ENCODE results near the gene PAX8.

The PAX8 gene

DNA sequence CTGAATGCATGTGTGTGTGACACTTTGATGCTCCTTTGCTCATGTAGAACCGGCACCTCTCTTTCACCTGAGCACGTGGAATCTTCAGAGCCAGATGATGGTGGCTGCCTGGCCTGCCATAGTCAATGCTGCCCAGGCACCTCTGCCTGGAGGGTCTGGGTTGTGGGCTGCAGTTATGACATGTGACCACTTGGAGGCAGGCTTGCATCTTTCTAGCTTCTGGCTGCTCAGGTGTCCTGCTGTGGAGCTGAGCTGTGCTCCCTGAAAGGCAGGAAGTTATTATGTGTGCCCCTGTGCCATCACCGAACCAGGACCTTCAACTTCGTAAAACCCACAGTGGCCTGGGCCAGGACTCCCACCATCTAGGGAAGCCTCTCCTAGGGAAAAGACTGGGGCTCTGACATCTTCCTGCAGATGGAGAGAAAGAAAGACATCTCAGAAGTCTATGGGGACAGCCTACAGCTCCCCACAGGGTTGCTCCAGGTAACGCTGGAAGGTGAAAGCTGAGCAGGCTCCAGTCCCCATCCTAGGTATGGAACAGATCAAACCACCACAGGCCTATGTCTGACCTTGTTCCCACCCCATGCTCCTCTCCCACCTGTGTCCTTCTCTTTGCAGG lies 74.7 kb downstream of the PAX8 start:
- peak; percentile 82 for DNase-seq (ENCODE audit: low spot score)

DNA sequence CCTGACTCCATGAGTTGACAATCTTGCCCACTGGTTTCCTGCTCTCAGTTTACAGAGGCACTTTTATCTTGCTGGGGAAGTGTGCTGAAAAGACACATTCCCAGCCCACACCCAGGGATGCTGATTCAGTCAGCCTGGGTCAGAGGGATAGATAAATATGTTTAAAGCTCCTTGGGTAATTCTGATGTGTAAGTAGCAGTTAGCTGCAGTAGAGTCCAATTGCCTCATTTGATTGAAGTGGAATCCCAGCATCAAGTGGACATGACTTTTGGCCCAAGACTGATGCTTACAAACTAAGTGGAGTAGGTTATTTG lies 75.5 kb downstream of the PAX8 start:
- no peak for DNase-seq (ENCODE audit: low spot score)

DNA sequence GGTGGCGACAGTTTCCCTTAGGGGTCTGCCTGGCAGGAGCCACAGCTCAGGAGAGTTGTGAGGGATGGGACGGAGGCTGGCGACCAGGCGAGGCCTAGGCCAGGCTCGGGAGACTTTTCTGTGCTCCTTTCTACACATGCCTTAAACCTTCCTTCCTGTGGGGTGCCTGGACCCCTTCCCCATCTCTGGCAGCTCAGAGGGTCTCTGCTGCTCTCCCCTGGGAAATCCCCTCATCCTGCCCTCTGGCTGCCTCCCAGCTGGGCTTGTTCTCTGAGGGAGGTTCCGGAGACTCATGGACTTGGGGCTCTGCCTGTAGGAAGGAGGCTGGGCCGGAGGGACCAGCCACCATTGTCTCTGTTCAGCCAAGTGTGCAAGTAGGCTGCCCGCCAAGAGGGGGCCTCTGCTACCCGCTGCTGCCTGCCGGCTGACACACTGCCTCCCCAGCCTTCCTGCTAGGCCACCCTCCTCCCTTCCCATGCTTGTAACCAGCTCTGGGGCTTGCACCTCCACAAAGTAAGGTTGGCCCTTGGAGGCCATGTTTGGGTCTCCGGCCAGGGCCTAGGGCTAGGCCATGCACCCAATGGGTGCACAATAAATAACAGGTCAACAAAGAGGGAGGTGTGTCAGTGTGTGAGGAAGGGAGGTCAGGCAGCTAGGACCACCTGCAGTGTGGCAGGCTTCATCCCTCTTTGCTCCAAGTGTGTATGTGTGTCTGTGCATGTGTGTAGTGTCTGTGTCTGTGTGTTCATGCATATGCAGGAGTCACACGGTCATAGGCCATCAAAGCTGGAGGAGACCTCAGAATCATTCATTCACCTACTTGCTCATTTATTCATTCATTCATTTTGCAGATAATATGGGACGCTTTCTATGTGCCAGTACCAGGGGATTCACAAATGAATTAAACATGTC lies 76.2 kb downstream of the PAX8 start:
- peak; percentile 56 for DNase-seq (ENCODE audit: low spot score)

DNA sequence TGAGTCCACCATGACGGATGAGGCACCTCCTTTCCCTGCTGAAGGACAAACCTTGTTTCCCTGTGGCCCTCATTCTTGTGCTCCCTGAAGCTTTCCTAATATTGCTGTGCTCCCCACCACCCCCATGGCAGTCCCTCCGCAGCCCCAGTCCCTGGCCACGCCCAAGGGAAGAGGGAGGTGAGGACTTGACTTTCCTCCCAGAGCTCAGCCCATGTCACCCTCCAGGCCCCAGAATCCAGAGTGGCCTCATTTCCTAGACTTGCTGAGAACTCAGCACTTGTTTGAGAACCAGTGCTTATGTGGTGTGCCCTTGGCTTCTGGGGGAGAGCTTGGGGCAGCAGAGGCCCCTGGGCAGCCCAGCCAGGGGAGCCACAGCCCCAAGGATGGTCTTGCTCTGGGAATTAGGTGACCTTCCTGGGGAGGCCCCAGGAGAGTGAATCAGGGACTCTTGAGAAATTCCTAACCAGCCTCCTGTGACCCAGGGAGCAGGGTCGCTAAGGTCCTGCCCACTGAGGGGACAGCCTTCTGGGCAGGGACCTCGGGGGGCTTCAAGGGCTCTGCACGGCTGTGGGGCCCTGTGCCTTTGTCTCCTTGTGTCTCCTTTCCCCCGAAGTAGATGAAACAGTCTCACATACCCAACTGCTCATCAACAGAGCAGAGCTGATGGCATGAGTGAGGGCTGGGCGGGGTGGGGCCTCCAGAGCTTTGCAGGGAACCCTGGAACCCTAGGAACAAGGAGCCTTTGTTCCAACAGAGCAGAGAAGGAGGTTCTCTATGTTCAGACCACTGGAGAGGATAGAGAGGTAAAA lies 77.0 kb downstream of the PAX8 start:
- no peak for DNase-seq (ENCODE audit: low spot score)

DNA sequence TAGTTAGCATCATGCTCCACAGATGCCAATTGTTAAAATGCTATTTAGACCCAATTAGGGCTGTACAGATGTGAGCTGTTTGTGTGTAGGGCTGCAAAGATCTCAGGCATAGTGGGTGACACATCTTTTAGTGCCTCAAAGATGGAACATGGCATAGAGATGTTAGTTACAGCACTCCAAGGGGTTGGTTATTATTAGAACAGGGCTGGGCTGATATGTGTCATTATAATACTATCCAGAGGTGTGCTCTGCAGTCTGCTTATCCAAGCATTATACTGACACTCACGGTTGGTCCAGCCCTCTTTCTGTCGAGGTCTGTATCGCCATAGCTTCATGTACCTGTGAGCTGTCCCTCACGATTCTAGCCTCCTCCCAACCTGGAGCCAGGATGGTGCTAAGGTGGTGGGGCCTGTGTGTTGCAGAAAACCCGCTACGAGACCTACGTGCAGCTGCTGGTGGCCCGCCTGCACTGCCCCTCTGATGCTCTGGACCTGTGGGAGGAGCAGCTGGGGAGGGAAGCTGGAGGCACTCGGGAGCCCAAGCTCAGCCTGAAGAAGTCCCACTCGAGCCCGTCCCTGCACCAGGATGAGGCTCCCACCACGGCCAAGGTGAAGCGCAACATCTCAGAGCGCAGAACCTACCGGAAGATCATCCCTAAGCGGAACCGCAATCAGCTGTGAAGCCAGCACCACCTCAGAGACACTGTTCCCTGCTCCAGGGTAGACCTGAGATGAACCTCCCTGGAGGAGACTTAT lies 77.8 kb downstream of the PAX8 start:
- DNase-seq (ENCODE audit: low spot score), result no peak

DNA sequence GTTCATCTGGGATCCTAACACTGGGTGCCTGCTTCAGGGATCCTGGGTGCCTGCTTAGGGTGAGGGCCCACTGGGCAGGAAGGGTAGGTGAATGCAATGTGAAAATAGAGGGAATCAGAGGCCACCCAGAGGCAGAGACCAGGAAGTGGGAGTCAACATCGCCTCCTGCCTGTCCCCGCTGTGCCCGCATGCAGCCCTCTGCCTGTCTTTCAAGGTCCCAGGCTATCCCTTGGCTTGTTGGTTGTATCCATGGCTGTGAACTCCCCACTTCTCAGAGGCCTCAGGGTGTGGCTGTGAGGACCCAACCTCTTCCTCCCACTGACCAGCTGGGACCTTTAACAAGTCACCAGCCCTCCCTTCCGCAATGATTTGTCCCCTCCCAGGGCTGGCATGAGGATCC lies 78.5 kb downstream of the PAX8 start:
- DNase-seq (ENCODE audit: low spot score), result no peak

DNA sequence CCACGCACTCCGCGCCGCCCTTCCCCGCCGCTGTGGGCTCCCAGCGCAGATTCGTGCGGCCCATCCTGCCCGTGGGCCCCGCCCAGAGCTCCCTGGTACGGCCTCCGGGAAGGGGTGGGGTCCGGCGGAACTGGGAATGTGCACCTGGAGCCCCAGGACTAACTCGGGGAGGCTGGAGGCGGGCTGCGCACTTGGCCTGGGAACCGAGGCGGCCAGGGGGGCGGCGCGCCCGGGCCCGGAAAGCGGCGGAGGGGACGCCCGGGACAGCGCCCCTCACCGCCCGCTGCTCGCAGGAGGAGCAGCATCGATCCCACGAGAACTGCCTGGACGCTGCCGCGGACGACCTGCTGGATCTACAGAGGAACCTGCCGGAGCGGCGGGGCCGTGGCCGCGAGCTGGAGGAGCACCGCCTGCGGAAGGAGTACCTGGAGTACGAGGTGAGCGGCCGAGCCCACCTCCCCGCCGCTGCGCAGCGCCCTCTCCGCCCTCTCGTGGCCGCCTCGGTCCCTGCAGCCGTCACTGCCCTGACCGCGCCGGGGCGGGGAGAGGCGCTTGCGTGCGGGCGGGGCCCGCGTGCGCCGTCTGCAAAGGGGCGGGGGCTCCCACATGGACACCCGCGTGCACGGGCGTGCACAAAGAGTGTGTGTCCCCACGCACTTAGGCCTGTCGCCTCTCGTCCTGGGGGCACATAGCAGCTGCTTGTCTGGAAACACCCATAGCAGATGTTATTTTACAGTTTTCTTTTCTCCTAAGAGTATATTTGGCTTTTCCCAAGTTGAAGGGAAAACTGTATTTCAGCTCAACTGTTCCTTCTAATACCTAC lies 79.7 kb downstream of the PAX8 start:
- peak; percentile 93 for DNase-seq (ENCODE audit: low spot score)

DNA sequence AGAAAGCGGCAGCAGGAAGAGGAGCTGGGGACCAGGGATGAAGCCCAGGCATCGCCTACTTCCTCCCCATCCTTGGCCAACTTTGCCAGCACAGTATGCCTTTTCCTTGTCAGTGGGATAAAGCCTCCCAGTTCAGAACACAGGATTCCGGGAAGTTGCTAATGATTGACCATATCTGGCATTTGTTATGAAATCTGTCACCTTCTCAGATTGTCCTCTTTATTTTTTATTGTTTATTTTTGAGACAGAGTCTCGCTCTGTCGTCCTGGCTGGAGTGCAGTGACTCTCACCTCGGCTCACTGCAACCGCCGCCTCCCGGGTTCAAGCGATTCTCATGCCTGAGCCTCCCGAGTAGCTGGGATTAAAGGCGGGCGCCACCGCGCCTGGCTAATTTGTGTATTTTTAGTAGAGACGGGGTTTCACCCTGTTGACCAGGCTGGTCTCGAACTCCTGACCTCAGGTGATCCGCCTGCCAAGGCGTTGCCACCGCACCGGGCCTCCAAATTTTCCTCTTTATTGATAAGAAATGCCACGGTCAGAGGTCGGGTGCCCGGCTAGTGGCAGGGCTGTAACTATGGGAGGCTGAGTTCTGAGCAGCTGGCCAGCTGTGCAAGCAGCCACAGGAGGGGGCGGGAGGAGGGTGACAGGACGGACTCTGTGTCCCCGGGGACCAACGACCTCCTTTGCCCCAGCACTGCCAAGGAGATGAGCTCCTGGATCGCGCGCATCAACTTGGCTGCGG lies 80.5 kb downstream of the PAX8 start:
- DNase-seq (ENCODE audit: low spot score), result no peak

DNA sequence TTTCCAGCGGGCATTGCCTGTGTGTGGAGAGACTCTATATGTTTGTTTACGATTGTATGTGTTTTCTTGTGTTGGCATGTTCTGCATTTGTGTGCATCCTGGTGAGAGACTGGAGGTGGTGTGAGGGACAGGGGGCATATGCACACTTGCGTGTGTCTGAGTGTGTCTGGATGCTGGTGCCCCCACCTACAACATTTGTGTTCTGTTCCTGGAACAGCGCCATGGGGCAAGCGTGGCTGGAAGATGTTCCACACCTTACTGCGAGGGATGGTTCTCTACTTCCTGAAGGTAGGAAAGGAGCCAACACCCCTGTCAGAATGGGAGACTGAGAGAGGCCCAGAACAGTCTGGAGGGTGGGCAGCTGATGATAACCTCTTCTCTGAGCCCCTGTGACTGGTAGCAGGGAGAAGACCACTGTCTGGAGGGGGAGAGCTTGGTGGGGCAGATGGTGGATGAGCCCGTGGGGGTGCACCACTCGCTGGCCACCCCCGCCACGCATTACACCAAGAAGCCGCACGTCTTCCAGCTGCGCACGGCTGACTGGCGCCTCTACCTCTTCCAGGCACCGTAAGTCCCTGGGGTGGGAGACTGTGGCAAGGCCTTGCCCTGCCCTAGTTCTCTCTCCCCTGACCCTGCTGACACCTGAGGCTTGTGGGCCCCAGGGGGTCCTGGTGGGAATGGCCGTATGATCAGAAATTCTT lies 81.2 kb downstream of the PAX8 start:
- DNase-seq (ENCODE audit: low spot score), result no peak

DNA sequence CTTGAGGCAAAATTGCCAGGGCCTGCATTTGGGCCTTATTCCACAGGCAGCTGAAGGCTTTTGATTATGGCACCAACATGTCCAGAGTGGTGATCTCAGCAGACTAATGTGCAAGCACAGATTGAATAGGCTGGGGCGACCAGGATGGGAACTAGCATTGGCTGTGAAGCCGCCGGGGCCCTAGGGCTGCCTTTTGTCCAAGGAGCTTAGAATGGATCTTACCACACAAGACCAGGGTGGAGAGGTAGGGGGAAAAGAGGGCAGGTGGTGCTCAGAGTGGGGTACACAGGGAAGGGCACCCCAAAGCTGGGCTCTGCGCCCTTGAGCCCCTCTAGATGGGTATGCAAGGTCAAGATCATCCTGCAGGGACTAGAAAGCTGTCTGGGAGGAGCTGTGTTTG lies 81.9 kb downstream of the PAX8 start:
- no peak for DNase-seq (ENCODE audit: low spot score)

DNA sequence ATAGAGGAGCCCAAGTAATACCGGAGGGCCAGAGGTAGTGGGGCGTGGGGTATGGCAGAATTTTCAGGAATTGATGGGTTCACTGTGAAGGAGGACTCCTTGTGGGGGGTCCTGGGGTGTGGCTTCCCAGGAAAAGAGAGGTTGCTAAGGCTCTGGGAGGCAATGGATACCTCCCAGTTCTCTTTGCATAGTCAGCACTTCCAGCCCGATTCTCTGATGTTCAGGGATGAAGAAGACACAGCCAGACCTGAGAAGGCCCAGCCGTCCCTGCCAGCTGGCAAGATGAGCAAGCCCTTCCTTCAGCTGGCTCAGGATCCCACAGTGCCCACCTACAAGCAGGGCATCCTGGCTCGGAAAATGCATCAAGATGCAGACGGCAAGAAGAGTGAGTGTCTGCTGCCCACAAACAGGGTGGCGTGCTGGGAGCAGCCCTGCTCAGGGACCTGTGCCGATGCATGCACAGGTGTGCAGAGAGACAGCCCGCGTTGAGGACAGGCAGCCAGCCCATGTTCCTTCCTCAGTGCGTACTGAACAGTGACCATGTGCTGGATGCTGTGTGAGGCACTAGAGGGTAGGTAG lies 82.7 kb downstream of the PAX8 start:
- DNase-seq (ENCODE audit: low spot score), result no peak

DNA sequence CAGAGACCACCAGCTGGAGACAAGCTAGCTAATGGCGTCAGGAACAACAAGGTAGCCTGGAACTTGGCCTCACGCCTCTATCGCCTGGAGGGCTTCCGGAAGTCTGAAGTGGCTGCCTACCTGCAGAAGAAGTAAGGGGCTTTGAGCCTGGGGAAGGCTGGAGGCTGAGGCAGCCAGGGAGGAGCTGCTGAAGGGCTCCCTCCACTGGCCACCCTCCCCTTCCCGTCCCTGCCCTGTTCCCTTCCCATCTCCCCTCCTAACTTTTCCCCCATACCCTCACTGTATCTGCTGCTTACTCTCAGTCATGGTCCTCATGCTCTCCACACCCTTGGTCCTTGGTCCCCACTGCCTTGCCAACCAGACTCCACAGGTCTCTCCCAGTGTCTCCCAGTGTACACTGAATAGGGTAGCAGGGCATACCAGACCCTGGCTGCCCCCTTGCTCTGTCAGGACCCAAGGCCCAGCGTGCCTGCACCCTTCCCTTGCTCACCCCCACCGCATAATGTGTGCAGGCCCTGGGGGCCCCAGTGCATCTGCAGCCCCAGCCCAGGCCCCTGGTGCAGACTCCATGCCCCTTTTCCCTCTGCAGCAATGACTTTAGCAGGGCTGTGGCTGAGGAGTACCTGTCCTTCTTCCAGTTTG lies 86.1 kb downstream of the PAX8 start:
- no peak for DNase-seq (ENCODE audit: low spot score)

DNA sequence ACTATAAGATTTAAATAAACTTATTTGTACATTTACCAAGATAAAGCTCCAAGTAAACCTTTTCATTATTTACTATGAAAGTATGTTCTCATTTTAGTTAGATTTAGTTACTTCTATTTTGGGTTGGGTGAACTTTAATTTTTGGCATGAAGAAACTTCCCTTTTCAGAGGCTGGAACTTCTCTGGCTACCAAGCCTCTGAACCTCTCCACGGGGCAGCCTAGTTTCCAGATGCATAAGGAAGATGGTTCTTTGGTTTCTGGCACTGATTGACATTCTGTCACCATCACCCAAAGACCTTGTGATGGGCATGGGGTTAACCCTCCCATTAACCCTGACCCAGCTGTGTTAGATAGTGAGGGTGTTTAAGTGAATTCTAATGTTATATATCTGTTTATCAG lies 87.8 kb downstream of the PAX8 start:
- no peak for DNase-seq (ENCODE audit: low spot score)

DNA sequence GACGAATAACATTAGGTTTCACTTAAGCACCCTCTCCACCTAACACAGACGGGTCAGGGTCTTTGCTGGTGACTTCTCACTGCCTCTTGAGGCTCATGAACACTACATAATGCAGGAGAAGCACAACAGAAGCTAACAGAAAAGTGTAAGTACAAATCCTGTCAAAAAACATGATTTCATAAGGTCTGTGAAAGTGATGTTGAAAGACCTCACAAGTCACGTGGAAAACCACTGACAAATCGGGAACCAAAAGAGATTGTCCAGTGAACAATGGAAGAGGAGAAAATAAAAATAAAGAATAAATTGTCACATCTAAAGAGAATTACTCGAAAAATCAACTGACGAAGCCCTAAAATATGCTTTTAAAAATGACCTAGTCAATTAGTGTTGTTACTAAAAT lies 91.0 kb downstream of the PAX8 start:
- no peak for DNase-seq (ENCODE audit: low spot score)

DNA sequence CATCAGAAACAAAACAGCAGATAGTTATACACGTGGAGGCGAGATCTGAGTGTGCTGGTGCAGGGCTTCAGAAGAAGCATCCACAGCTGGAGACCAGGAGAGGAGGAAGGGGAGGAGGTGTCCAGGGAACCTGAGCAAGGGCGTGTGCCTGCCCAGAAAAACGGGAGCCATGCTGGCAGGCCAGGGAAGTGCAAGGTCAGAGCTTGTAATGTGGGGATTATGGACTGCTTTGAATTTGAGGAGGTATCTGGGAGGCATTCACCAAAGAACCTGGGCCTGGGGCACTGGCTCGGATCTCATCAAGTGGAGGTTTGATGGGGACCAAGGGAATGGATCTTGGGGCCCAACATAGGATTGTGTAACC lies 92.3 kb downstream of the PAX8 start:
- DNase-seq (ENCODE audit: low spot score), result no peak

DNA sequence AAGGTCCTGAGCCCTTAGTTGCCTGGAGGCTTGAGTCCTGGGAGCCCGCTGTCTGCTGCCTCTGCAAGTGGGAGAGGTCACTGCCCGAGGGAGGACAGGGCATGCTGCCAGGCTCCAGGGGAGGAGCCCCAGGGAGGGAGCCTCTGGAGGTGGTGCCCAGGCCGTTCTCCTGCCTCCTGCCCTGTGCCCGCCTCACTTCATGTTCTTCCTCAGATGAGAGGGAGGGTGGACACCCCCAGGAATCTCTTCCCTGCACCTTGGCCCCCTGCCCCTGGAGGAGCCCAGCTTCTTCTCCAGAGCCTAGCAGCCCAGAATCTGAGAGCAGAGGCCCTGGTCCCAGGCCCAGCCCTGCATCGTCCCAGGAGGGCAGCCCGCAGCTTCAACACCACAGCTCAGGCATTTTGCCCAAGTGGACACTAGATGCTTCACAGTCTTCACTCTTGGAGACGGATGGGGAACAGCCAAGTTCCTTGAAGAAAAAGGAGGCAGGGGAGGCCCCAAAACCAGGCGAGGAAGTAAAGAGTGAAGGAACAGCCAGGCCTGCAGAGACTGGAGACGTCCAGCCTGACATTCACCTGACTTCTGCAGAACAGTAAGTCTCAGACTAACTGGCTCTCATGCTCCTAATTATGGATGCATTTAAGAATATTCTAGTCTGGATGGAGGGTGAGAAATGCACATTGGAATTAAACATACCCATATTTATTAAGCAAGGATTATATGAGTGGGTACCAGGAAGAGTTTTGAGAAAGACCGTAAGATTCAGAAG lies 92.9 kb downstream of the PAX8 start:
- peak; percentile 24 for DNase-seq (ENCODE audit: low spot score)

DNA sequence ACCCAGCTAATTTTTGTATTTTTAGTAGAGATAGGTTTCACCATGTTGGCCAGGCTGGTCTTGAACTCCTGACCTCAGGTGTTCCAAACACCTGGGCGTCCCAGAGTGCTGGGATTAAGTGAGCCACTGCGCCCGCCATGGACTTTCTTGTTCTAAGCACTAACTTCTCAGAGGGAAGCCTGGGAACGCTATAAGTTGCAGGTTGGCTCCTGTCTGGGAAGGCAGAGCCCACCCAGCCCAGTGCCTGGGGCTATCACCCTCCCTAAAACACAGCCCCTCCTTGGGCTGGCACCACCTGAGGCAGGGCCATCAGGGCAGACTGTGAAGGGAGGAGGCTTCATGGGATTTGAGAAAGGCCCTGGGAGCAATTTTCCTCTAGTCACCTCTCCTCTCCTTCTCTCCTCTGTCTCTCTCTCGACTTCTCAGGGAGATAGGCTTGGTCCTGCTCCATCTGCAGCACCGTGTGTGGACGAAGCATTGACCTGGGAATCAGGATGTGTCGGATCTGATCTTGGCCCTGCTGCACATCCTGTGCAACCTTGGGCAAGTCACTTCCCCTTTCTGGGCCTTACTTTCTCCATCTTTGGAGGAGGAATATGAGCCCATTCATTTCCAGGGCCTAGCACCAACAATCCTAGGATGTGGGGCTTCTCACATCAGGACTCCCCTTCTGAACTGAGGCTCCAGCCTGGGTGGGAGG lies 94.0 kb downstream of the PAX8 start:
- DNase-seq (ENCODE audit: low spot score), result no peak

DNA sequence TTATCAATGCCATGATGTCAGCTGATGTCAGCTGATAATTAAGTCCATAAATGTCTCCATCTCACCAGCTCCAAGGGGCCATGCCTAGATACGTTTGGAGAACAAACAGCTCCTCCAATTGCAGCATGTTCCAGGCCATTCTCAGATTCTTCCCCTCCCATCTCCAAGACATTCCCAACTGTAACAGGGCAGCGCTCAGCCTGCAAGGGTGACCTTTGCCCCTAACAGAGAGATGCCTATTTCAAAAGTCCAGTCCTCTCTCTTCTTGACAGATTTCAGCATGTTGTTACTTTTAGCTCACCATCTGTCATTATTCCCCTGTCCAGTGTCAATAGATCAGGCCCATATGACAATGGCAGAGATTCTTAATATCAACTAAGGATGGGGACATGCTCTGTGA lies 95.0 kb downstream of the PAX8 start:
- DNase-seq (ENCODE audit: low spot score), result no peak
